T follicular helper cell (primary cell): ENCODE data around the gene SLC25A33.

Experiments
- DNase-seq: peaks from one replicate; pipeline ENCODE4 v3.0.0-alpha.2; 2020; ENCODE audit warnings: low read depth

Gene SLC25A33

GRCh38 chr1:9600861-9601834 lies 61.9 kb downstream of the SLC25A33 start:
- no peak for DNase-seq

- DNase-seq: no peak
Observed at GRCh38 chr1:9601942-9602793, 62.9 kb downstream of the SLC25A33 start.

- no peak for DNase-seq
Observed at GRCh38 chr1:9602794-9603167, 63.5 kb downstream of the SLC25A33 start.

- no peak for DNase-seq
Observed at GRCh38 chr1:9603307-9603706, 64.0 kb downstream of the SLC25A33 start.

GRCh38 chr1:9603766-9604753 lies 64.8 kb downstream of the SLC25A33 start:
- DNase-seq: no peak

GRCh38 chr1:9604836-9605235 lies 65.6 kb downstream of the SLC25A33 start:
- no peak for DNase-seq

- no peak for DNase-seq
Observed at GRCh38 chr1:9605946-9606455, 66.7 kb downstream of the SLC25A33 start.

GRCh38 chr1:9606458-9606857 lies 67.2 kb downstream of the SLC25A33 start:
- DNase-seq: no peak

- no peak for DNase-seq
Observed at GRCh38 chr1:9606948-9607347, 67.7 kb downstream of the SLC25A33 start.

GRCh38 chr1:9607352-9607751 lies 68.1 kb downstream of the SLC25A33 start:
- no peak for DNase-seq

- no peak for DNase-seq
Observed at GRCh38 chr1:9609998-9610397, 70.7 kb downstream of the SLC25A33 start.

GRCh38 chr1:9610548-9610947 lies 71.3 kb downstream of the SLC25A33 start:
- no peak for DNase-seq

GRCh38 chr1:9611716-9612115 lies 72.5 kb downstream of the SLC25A33 start:
- no peak for DNase-seq

- no peak for DNase-seq
Observed at GRCh38 chr1:9612162-9612845, 73.0 kb downstream of the SLC25A33 start.

- no peak for DNase-seq
Observed at GRCh38 chr1:9612871-9613624, 73.8 kb downstream of the SLC25A33 start.

GRCh38 chr1:9613625-9614299 lies 74.5 kb downstream of the SLC25A33 start:
- DNase-seq: no peak

- peak; percentile 28 for DNase-seq
Observed at GRCh38 chr1:9615316-9616063, 76.2 kb downstream of the SLC25A33 start.

- DNase-seq: no peak
Observed at GRCh38 chr1:9618909-9619679, 79.8 kb downstream of the SLC25A33 start.
